ENCODE data around the gene CDK1. TPM values are rescaled to one million over a fixed set of nuclear protein-coding genes. Genes with fewer than 3 reads are reported as not detected.

CDK1 gene
- polyA plus RNA-seq, 1 experiment, result 16.8 TPM

GRCh38 chr10:60784641-60785040 lies 6.4 kb downstream of the CDK1 start:
- Histone ChIP-seq H3K4me3 (ENCODE audit: low read depth, low read length) (no peak overlapping the region), H3K36me3 (ENCODE audit: control insufficient read depth, insufficient read depth, low read length) (no peaks in the 10 kb centered on the region), H3K27me3 (ENCODE audit: control insufficient read depth, insufficient read depth, low read length) (no peaks in the 10 kb centered on the region)
- DNase-seq (ENCODE audit: low read depth), result no peak
- CTCF ChIA-PET, result interaction anchor here (1.1 to 1.5 kb wide), 3 partner anchors 24 to 351 kb away, joined by 3 read pairs; no protein-coding TSS in a partner anchor
- no peak for TF ChIP-seq CTCF (IDR thresholded peaks at IDR 0.05; ENCODE audit: insufficient read depth, low read depth, low read length)
- POLR2A ChIA-PET, result no interaction called here

- no peak for TF ChIP-seq CTCF (IDR thresholded peaks at IDR 0.05; ENCODE audit: insufficient read depth, low read depth, low read length)
- CTCF ChIA-PET, result no interaction called here
- H3K36me3 ChIP-seq (ENCODE audit: control insufficient read depth, insufficient read depth, low read length), result no peaks in the 10 kb centered on the region
These were observed 10.3 kb downstream of the CDK1 start for GRCh38 chr10:60788544-60788943.

GRCh38 chr10:60789340-60789739 lies 11.1 kb downstream of the CDK1 start:
- TF ChIP-seq CTCF (IDR thresholded peaks at IDR 0.05; ENCODE audit: insufficient read depth, low read depth, low read length), result no peak
- Histone ChIP-seq H3K36me3 (ENCODE audit: control insufficient read depth, insufficient read depth, low read length) (no peaks in the 10 kb centered on the region), H3K4me3 (ENCODE audit: low read depth, low read length) (no peak overlapping the region), H3K27me3 (ENCODE audit: control insufficient read depth, insufficient read depth, low read length) (no peaks in the 10 kb centered on the region)
- POLR2A ChIA-PET, result no interaction called here
- DNase-seq (ENCODE audit: low read depth), result no peak
- CTCF ChIA-PET, result no interaction called here

More at GRCh38 chr10:60788544-60788943, 10.3 kb downstream of the CDK1 start:
- no peaks in the 10 kb centered on the region for H3K27me3 ChIP-seq (ENCODE audit: control insufficient read depth, insufficient read depth, low read length)
- H3K4me3 ChIP-seq (ENCODE audit: low read depth, low read length), result no peak overlapping the region
- DNase-seq (ENCODE audit: low read depth), result no peak
- POLR2A ChIA-PET, result no interaction called here

GRCh38 chr10:60794953-60795352 lies 16.7 kb downstream of the CDK1 start:
- Histone ChIP-seq H3K27me3 (ENCODE audit: control insufficient read depth, insufficient read depth, low read length) (no peaks in the 10 kb centered on the region), H3K4me3 (ENCODE audit: low read depth, low read length) (no peak overlapping the region), H3K36me3 (ENCODE audit: control insufficient read depth, insufficient read depth, low read length) (no peaks in the 10 kb centered on the region)
- ChIA-PET CTCF (no interaction called here), POLR2A (no interaction called here)
- TF ChIP-seq CTCF (IDR thresholded peaks at IDR 0.05; ENCODE audit: insufficient read depth, low read depth, low read length), result no peak
- no peak for DNase-seq (ENCODE audit: low read depth)

GRCh38 chr10:60795465-60796202 lies 17.4 kb downstream of the CDK1 start:
- no peak for DNase-seq (ENCODE audit: low read depth)
- Histone ChIP-seq H3K36me3 (ENCODE audit: control insufficient read depth, insufficient read depth, low read length) (no peaks in the 10 kb centered on the region), H3K27me3 (ENCODE audit: control insufficient read depth, insufficient read depth, low read length) (no peaks in the 10 kb centered on the region), H3K4me3 (ENCODE audit: low read depth, low read length) (no peak overlapping the region)
- TF ChIP-seq CTCF (IDR thresholded peaks at IDR 0.05; ENCODE audit: insufficient read depth, low read depth, low read length), result no peak
- POLR2A ChIA-PET, result interaction anchor here (0.5 kb wide), 1 partner anchor 1227 kb away, joined by 3 read pairs; no protein-coding TSS in a partner anchor
- CTCF ChIA-PET, result interaction anchor here (0.9 to 1.0 kb wide), 3 partner anchors 12 to 33 kb away, joined by 3 read pairs; no protein-coding TSS in a partner anchor
